Memory B cell (primary cell): Measurements from ENCODE around the gene DDAH1.
A peak's percentile ranks its signal among the peaks of the same experiment; 100 is the strongest.
"Not testable (repeated sequence)": the region's sequence is repeated elsewhere in the genome, so short reads cannot be mapped to it uniquely, and the experiment has no call there.

Experiments used
- ATAC-seq: fragments of 150-1000 bp; cut with Tn5 transposase; 2 replicates; pipeline ENCODE4 v1.10.0; 2021; ENCODE audit warnings: low read depth, mild to moderate bottlenecking, moderate library complexity
- DNase-seq, 2 donors: peaks; one replicate each; pipeline ENCODE4 v3.0.0; 2022; ENCODE audit warnings: low spot score in 2 of 2
- H3K27ac Mint-ChIP-seq: one replicate; pipeline ENCODE4 v1.8.0; 2022; ENCODE audit warnings: mild to moderate bottlenecking, moderate library complexity, mixed read lengths
- H3K27me3 Mint-ChIP-seq: one replicate; pipeline ENCODE4 v1.8.0; 2022; ENCODE audit warnings: mixed read lengths
- H3K36me3 Mint-ChIP-seq: one replicate; pipeline ENCODE4 v1.8.0; 2022; ENCODE audit warnings: mild to moderate bottlenecking, mixed read lengths
- H3K4me1 Mint-ChIP-seq: one replicate; pipeline ENCODE4 v1.8.0; 2022; ENCODE audit warnings: mixed read lengths
- H3K4me3 Mint-ChIP-seq: one replicate; pipeline ENCODE4 v1.8.0; 2022; ENCODE audit warnings: mild to moderate bottlenecking, moderate library complexity, mixed read lengths
- H3K9me3 Mint-ChIP-seq: one replicate; pipeline ENCODE4 v1.8.0; 2022; ENCODE audit warnings: mixed read lengths

The DDAH1 gene

GRCh38 chr1:85484716-85485115, 19.8 kb upstream of the DDAH1 start:
- ATAC-seq: no peak
- Mint-ChIP-seq H3K4me1 (no peaks in the 10 kb centered on the region), H3K27me3 (peaks cover 6% of the 10 kb centered on the region)

GRCh38 chr1:85484264-85484663, 19.3 kb upstream of the DDAH1 start:
- no peak for DNase-seq
- Mint-ChIP-seq H3K4me3 (no peak overlapping the region), H3K27me3 (peaks cover 4% of the 10 kb centered on the region), H3K27ac (no peak overlapping the region), H3K4me1 (no peaks in the 10 kb centered on the region), H3K36me3 (peaks cover 2% of the 10 kb centered on the region), H3K9me3 (no peaks in the 10 kb centered on the region)
- ATAC-seq: no peak

More at GRCh38 chr1:85484716-85485115, 19.8 kb upstream of the DDAH1 start:
- H3K36me3 Mint-ChIP-seq: peaks cover 2% of the 10 kb centered on the region
- no peak overlapping the region for H3K27ac Mint-ChIP-seq
- no peaks in the 10 kb centered on the region for H3K9me3 Mint-ChIP-seq
- no peak for DNase-seq
- H3K4me3 Mint-ChIP-seq: no peak overlapping the region

- Mint-ChIP-seq H3K27ac (no peak overlapping the region), H3K9me3 (no peaks in the 10 kb centered on the region), H3K4me1 (peaks cover 3% of the 10 kb centered on the region), H3K4me3 (no peak overlapping the region), H3K27me3 (peaks cover 8% of the 10 kb centered on the region), H3K36me3 (peaks cover 2% of the 10 kb centered on the region)
- no peak for ATAC-seq
- no peak for DNase-seq
Observed at GRCh38 chr1:85481688-85482087, 16.7 kb upstream of the DDAH1 start.

GRCh38 chr1:85480566-85480965, 15.6 kb upstream of the DDAH1 start:
- Mint-ChIP-seq H3K4me1 (peaks cover 3% of the 10 kb centered on the region), H3K4me3 (no peak overlapping the region), H3K27ac (no peak overlapping the region), H3K27me3 (peaks cover 5% of the 10 kb centered on the region), H3K9me3 (no peaks in the 10 kb centered on the region), H3K36me3 (peaks cover 2% of the 10 kb centered on the region)
- ATAC-seq: no peak
- no peak for DNase-seq

GRCh38 chr1:85479491-85479890, 14.5 kb upstream of the DDAH1 start:
- H3K4me3 Mint-ChIP-seq: no peak overlapping the region
- peaks cover 3% of the 10 kb centered on the region for H3K4me1 Mint-ChIP-seq
- H3K36me3 Mint-ChIP-seq: peaks cover 2% of the 10 kb centered on the region
- H3K9me3 Mint-ChIP-seq: no peaks in the 10 kb centered on the region
- no peak for ATAC-seq
- H3K27me3 Mint-ChIP-seq: peaks cover 5% of the 10 kb centered on the region
- H3K27ac Mint-ChIP-seq: no peak overlapping the region
- DNase-seq: no peak

GRCh38 chr1:85478366-85478765, 13.4 kb upstream of the DDAH1 start:
- Mint-ChIP-seq H3K9me3 (no peaks in the 10 kb centered on the region), H3K36me3 (peaks cover 2% of the 10 kb centered on the region), H3K27me3 (peaks cover 7% of the 10 kb centered on the region), H3K27ac (no peak overlapping the region), H3K4me3 (no peak overlapping the region), H3K4me1 (peaks cover 3% of the 10 kb centered on the region)
- DNase-seq (no peak), ATAC-seq (no peak)

- Mint-ChIP-seq H3K27ac (no peak overlapping the region), H3K36me3 (peaks cover 1% of the 10 kb centered on the region), H3K9me3 (no peaks in the 10 kb centered on the region), H3K27me3 (peaks cover 6% of the 10 kb centered on the region), H3K4me3 (no peak overlapping the region), H3K4me1 (peaks cover 3% of the 10 kb centered on the region)
- no peak for DNase-seq
- ATAC-seq: no peak
Observed at GRCh38 chr1:85475055-85475454, 10.1 kb upstream of the DDAH1 start.

GRCh38 chr1:85473390-85473789, 8.4 kb upstream of the DDAH1 start:
- no peaks in the 10 kb centered on the region for H3K36me3 Mint-ChIP-seq
- no peak overlapping the region for H3K4me3 Mint-ChIP-seq
- H3K4me1 Mint-ChIP-seq: peaks cover 3% of the 10 kb centered on the region
- DNase-seq: no peak
- ATAC-seq: no peak
- H3K9me3 Mint-ChIP-seq: no peaks in the 10 kb centered on the region
- no peak overlapping the region for H3K27ac Mint-ChIP-seq
- H3K27me3 Mint-ChIP-seq: peaks cover 12% of the 10 kb centered on the region

- no peak for DNase-seq
- Mint-ChIP-seq H3K36me3 (no peaks in the 10 kb centered on the region), H3K4me3 (no peak overlapping the region), H3K9me3 (no peaks in the 10 kb centered on the region), H3K27me3 (peaks cover 9% of the 10 kb centered on the region), H3K27ac (no peak overlapping the region), H3K4me1 (no peaks in the 10 kb centered on the region)
- no peak for ATAC-seq
Observed at GRCh38 chr1:85471558-85471957, 6.6 kb upstream of the DDAH1 start.

- H3K27me3 Mint-ChIP-seq, H3K4me1 Mint-ChIP-seq, H3K27ac Mint-ChIP-seq, H3K4me3 Mint-ChIP-seq, ATAC-seq, DNase-seq, H3K36me3 Mint-ChIP-seq, H3K9me3 Mint-ChIP-seq: not testable (repeated sequence)
Observed at GRCh38 chr1:85470130-85470529, 5.2 kb upstream of the DDAH1 start.

GRCh38 chr1:85467929-85468540, 3.1 kb upstream of the DDAH1 start:
- peaks cover 4% of the 10 kb centered on the region for H3K4me1 Mint-ChIP-seq
- H3K9me3 Mint-ChIP-seq: no peaks in the 10 kb centered on the region

GRCh38 chr1:85467036-85467435, 2.1 kb upstream of the DDAH1 start:
- Mint-ChIP-seq H3K27ac (no peak overlapping the region), H3K36me3 (no peaks in the 10 kb centered on the region), H3K9me3 (no peaks in the 10 kb centered on the region), H3K27me3 (peaks cover 20% of the 10 kb centered on the region), H3K4me1 (peaks cover 4% of the 10 kb centered on the region), H3K4me3 (no peak overlapping the region)
- DNase-seq (no peak), ATAC-seq (no peak)

More at GRCh38 chr1:85467929-85468540, 3.1 kb upstream of the DDAH1 start:
- no peak for DNase-seq
- no peak for ATAC-seq
- Mint-ChIP-seq H3K27me3 (peaks cover 15% of the 10 kb centered on the region), H3K36me3 (no peaks in the 10 kb centered on the region), H3K4me3 (no peak overlapping the region), H3K27ac (no peak overlapping the region)

GRCh38 chr1:85465786-85466134, 801 bp upstream of the DDAH1 start:
- Mint-ChIP-seq H3K4me3 (peak overlapping the region; percentile 57), H3K27ac (no peak overlapping the region), H3K9me3 (no peaks in the 10 kb centered on the region), H3K36me3 (no peaks in the 10 kb centered on the region), H3K4me1 (peaks cover 4% of the 10 kb centered on the region), H3K27me3 (peaks cover 26% of the 10 kb centered on the region)
- DNase-seq (no peak), ATAC-seq (no peak)

GRCh38 chr1:85464497-85465098, 361 bp downstream of the DDAH1 start:
- Mint-ChIP-seq H3K4me1 (peaks cover 4% of the 10 kb centered on the region), H3K27ac (no peak overlapping the region), H3K4me3 (peak overlapping the region; percentile 46), H3K9me3 (no peaks in the 10 kb centered on the region), H3K27me3 (peaks cover 26% of the 10 kb centered on the region), H3K36me3 (no peaks in the 10 kb centered on the region)
- DNase-seq (peak; percentile 12 to 37), ATAC-seq (peak; percentile 80)
